H1 (cell line): ENCODE data around the gene SDC4. TPM values are rescaled to one million over a fixed set of nuclear protein-coding genes. Genes with fewer than 3 reads are reported as not detected.

Source experiments
- CBX5 ChIP-seq: fragments of 300-800, 300-1000 bp; sonication (generic); IDR thresholded peaks from 2 replicates; pipeline ENCODE4 v1.7.1; 2016; ENCODE audit warnings: antibody characterized with exemption, low read length, low read depth
- GTF2F1 ChIP-seq: IDR thresholded peaks from 2 replicates; pipeline ENCODE4 v1.6.1; 2012; ENCODE audit warnings: low read depth, low read length, improper control_type of control experiment, borderline replicate concordance
- NANOG ChIP-seq: IDR thresholded peaks from 2 replicates; pipeline ENCODE4 v1.6.1; 2011; ENCODE audit warnings: low read length, low read depth, mild to moderate bottlenecking, inconsistent platforms; ENCODE audit not compliant: insufficient read depth, poor library complexity, severe bottlenecking
- POLR2AphosphoS5 ChIP-seq: IDR thresholded peaks from 2 replicates; pipeline ENCODE4 v1.6.1; 2011; ENCODE audit warnings: low read depth, low read length
- RFX5 ChIP-seq: IDR thresholded peaks from 2 replicates; pipeline ENCODE4 v1.6.1; 2011; ENCODE audit warnings: low read depth, low read length, improper control_type of control experiment, borderline replicate concordance
- TCF12 ChIP-seq: IDR thresholded peaks from 2 replicates; pipeline ENCODE4 v1.6.1; 2011; ENCODE audit warnings: low read depth, mild to moderate bottlenecking, low read length
- polyA plus RNA-seq, 7 experiments: library from polyadenylated mRNA; depleted of rRNA in 3 of 7; stranded (reverse) in 5 of 7; unstranded in 2 of 7; fragments of >200 nt in 5 of 7; fragments of 200-250 nt in 2 of 7; gene quantifications; 1 replicate in 5 of 7; 2 replicates in 1 of 7; 4 replicates in 1 of 7; pipeline versions ENCODE4 v1.2.1 to v1.2.3, GENCODE V29; 2011 to 2013; ENCODE audit warnings: missing spikeins in 2 of 7, mixed read lengths in 2 of 7
- total RNA-seq: library from RNA; stranded (reverse); fragmentation: NEBNext Ultra II Directional; extraction: Animal tissue kit (Norgen Biotek cat#: 25700); gene quantifications from 2 replicates; pipeline ENCODE4 v1.2.1, GENCODE V29; 2021
- TF ChIP-seq, protein P1 (sequence below): fragments of 300-600 bp; sonication (generic); IDR thresholded peaks from 2 replicates; pipeline ENCODE4 v1.7.1; 2012; ENCODE audit warnings: low read length, moderate library complexity, mild to moderate bottlenecking, inconsistent platforms; ENCODE audit not compliant: insufficient replicate concordance
- TF ChIP-seq, protein P2 (sequence below): IDR thresholded peaks from 2 replicates; pipeline ENCODE4 v1.6.1; 2012; ENCODE audit warnings: low read length, inconsistent platforms

Gene SDC4
- total and polyA plus RNA-seq, 2 of the 8 experiments (the other 6 are each of a cell fraction or from before 2014, with no cell fraction given) = 34.6 to 60.2 TPM

DNA sequence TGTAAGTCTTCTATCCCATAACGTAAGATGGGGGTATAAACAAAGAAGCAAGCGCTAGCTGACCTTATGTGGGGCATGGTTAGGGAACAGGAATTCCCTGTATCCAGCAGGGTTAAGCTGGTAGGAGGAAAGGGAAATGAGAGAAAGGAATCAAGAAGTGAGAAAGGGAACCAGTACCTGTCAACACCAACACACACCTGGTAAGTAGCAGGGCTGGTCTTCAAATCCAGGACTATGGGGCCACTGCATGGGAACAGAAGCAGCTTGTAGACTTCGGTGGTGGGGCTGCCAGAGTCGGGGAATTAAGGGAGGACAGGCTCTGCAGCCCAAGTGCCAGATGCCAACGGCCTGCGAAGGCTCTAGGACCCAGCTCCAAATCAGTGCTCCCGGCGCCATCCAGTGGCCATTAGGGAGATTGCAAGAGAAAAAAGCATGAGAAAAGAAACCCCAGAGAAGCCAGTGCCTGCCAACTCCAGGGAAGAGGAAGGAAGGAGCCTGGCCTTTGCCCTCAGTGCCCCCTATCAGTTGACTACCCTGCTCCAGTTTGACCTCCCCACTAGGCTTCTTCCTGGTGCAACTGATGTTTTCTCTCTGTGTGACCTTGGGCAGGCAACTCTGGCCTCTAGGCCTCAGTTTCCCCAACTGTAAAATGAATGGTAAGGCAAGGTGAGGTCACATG, 57.4 kb downstream of the SDC4 start (continued):
- TF ChIP-seq, protein P1, sequence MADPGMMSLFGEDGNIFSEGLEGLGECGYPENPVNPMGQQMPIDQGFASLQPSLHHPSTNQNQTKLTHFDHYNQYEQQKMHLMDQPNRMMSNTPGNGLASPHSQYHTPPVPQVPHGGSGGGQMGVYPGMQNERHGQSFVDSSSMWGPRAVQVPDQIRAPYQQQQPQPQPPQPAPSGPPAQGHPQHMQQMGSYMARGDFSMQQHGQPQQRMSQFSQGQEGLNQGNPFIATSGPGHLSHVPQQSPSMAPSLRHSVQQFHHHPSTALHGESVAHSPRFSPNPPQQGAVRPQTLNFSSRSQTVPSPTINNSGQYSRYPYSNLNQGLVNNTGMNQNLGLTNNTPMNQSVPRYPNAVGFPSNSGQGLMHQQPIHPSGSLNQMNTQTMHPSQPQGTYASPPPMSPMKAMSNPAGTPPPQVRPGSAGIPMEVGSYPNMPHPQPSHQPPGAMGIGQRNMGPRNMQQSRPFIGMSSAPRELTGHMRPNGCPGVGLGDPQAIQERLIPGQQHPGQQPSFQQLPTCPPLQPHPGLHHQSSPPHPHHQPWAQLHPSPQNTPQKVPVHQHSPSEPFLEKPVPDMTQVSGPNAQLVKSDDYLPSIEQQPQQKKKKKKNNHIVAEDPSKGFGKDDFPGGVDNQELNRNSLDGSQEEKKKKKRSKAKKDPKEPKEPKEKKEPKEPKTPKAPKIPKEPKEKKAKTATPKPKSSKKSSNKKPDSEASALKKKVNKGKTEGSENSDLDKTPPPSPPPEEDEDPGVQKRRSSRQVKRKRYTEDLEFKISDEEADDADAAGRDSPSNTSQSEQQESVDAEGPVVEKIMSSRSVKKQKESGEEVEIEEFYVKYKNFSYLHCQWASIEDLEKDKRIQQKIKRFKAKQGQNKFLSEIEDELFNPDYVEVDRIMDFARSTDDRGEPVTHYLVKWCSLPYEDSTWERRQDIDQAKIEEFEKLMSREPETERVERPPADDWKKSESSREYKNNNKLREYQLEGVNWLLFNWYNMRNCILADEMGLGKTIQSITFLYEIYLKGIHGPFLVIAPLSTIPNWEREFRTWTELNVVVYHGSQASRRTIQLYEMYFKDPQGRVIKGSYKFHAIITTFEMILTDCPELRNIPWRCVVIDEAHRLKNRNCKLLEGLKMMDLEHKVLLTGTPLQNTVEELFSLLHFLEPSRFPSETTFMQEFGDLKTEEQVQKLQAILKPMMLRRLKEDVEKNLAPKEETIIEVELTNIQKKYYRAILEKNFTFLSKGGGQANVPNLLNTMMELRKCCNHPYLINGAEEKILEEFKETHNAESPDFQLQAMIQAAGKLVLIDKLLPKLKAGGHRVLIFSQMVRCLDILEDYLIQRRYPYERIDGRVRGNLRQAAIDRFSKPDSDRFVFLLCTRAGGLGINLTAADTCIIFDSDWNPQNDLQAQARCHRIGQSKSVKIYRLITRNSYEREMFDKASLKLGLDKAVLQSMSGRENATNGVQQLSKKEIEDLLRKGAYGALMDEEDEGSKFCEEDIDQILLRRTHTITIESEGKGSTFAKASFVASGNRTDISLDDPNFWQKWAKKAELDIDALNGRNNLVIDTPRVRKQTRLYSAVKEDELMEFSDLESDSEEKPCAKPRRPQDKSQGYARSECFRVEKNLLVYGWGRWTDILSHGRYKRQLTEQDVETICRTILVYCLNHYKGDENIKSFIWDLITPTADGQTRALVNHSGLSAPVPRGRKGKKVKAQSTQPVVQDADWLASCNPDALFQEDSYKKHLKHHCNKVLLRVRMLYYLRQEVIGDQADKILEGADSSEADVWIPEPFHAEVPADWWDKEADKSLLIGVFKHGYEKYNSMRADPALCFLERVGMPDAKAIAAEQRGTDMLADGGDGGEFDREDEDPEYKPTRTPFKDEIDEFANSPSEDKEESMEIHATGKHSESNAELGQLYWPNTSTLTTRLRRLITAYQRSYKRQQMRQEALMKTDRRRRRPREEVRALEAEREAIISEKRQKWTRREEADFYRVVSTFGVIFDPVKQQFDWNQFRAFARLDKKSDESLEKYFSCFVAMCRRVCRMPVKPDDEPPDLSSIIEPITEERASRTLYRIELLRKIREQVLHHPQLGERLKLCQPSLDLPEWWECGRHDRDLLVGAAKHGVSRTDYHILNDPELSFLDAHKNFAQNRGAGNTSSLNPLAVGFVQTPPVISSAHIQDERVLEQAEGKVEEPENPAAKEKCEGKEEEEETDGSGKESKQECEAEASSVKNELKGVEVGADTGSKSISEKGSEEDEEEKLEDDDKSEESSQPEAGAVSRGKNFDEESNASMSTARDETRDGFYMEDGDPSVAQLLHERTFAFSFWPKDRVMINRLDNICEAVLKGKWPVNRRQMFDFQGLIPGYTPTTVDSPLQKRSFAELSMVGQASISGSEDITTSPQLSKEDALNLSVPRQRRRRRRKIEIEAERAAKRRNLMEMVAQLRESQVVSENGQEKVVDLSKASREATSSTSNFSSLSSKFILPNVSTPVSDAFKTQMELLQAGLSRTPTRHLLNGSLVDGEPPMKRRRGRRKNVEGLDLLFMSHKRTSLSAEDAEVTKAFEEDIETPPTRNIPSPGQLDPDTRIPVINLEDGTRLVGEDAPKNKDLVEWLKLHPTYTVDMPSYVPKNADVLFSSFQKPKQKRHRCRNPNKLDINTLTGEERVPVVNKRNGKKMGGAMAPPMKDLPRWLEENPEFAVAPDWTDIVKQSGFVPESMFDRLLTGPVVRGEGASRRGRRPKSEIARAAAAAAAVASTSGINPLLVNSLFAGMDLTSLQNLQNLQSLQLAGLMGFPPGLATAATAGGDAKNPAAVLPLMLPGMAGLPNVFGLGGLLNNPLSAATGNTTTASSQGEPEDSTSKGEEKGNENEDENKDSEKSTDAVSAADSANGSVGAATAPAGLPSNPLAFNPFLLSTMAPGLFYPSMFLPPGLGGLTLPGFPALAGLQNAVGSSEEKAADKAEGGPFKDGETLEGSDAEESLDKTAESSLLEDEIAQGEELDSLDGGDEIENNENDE = no peak
- TF ChIP-seq TCF12 = 0 out of 2 replicates have a peak, but pooled peaks have one; percentile 50
- TF ChIP-seq, protein P2, sequence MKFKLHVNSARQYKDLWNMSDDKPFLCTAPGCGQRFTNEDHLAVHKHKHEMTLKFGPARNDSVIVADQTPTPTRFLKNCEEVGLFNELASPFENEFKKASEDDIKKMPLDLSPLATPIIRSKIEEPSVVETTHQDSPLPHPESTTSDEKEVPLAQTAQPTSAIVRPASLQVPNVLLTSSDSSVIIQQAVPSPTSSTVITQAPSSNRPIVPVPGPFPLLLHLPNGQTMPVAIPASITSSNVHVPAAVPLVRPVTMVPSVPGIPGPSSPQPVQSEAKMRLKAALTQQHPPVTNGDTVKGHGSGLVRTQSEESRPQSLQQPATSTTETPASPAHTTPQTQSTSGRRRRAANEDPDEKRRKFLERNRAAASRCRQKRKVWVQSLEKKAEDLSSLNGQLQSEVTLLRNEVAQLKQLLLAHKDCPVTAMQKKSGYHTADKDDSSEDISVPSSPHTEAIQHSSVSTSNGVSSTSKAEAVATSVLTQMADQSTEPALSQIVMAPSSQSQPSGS = no peak
- no peak for TF ChIP-seq POLR2AphosphoS5
- no peak for TF ChIP-seq RFX5
- TF ChIP-seq GTF2F1 = no peak
- no peak for TF ChIP-seq CBX5
- TF ChIP-seq NANOG = no peak
